H9 (cell line): Measurements from ENCODE around the gene GATA5. TPM values are rescaled to one million over a fixed set of nuclear protein-coding genes. Genes with fewer than 3 reads are reported as not detected.

ENCODE experiments used
- DNase-seq: peaks from one replicate; pipeline ENCODE4 v3.0.0-alpha.2; 2017
- H2AFZ ChIP-seq: one replicate; pipeline ENCODE4 v1.6.1; 2013; ENCODE audit warnings: mild to moderate bottlenecking, low read length, control low read depth, moderate library complexity
- H2AK5ac ChIP-seq: 2 replicates; pipeline ENCODE4 v1.6.1; 2013; ENCODE audit warnings: low read length, control low read depth, mixed read lengths; ENCODE audit not compliant: insufficient read length
- H2BK120ac ChIP-seq: one replicate; pipeline ENCODE4 v1.6.1; 2013; ENCODE audit warnings: low read depth, mild to moderate bottlenecking, low read length, control low read depth, inconsistent platforms; ENCODE audit not compliant: poor library complexity, severe bottlenecking
- H2BK12ac ChIP-seq: 2 replicates; pipeline ENCODE4 v1.6.1; 2013; ENCODE audit warnings: low read length, control low read depth, mixed read lengths, low read depth; ENCODE audit not compliant: insufficient read length
- H2BK15ac ChIP-seq: 2 replicates; pipeline ENCODE4 v1.6.1; 2013; ENCODE audit warnings: low read depth, low read length, control low read depth
- H2BK20ac ChIP-seq: one replicate; pipeline ENCODE4 v1.6.1; 2013; ENCODE audit warnings: low read depth, mild to moderate bottlenecking, low read length, control low read depth, inconsistent platforms; ENCODE audit not compliant: poor library complexity, severe bottlenecking
- H2BK5ac ChIP-seq: 2 replicates; pipeline ENCODE4 v1.6.1; 2013; ENCODE audit warnings: low read length, control low read depth, mixed read lengths; ENCODE audit not compliant: insufficient read length
- H3K14ac ChIP-seq: 2 replicates; pipeline ENCODE4 v1.6.1; 2013; ENCODE audit warnings: low read length, control low read depth; ENCODE audit not compliant: insufficient read depth
- H3K18ac ChIP-seq: 2 replicates; pipeline ENCODE4 v1.6.1; 2013; ENCODE audit warnings: low read depth, mild to moderate bottlenecking, mixed read lengths, low read length, control low read depth; ENCODE audit not compliant: insufficient read length
- H3K23ac ChIP-seq: 2 replicates; pipeline ENCODE4 v1.6.1; 2013; ENCODE audit warnings: low read length, control low read depth, mixed read lengths, low read depth; ENCODE audit not compliant: insufficient read length
- H3K23me2 ChIP-seq: 2 replicates; pipeline ENCODE4 v1.6.1; 2013; ENCODE audit warnings: low read depth, mild to moderate bottlenecking, mixed read lengths, low read length, control low read depth; ENCODE audit not compliant: insufficient read length, poor library complexity, severe bottlenecking
- H3K27ac ChIP-seq: 2 replicates; pipeline ENCODE4 v1.5.1; 2013; ENCODE audit warnings: low read length, control low read depth, mixed read lengths, low read depth; ENCODE audit not compliant: insufficient read length
- H3K27me3 ChIP-seq: 2 replicates; pipeline ENCODE4 v1.6.1; 2013; ENCODE audit warnings: low read length, control low read depth, inconsistent platforms; ENCODE audit not compliant: insufficient read depth
- H3K4ac ChIP-seq: 2 replicates; pipeline ENCODE4 v1.6.1; 2013; ENCODE audit warnings: low read depth, mild to moderate bottlenecking, control low read depth, inconsistent platforms, low read length, moderate library complexity
- H3K4me1 ChIP-seq: 2 replicates; pipeline ENCODE4 v1.6.1; 2013; ENCODE audit warnings: low read length, control low read depth, inconsistent platforms; ENCODE audit not compliant: insufficient read depth
- H3K4me2 ChIP-seq: 2 replicates; pipeline ENCODE4 v1.6.1; 2013; ENCODE audit warnings: low read length, control low read depth, mixed read lengths; ENCODE audit not compliant: insufficient read length, insufficient read depth
- H3K56ac ChIP-seq: 2 replicates; pipeline ENCODE4 v1.6.1; 2013; ENCODE audit warnings: low read depth, mild to moderate bottlenecking, mixed read lengths, low read length, control low read depth; ENCODE audit not compliant: insufficient read length
- H3K79me1 ChIP-seq: 2 replicates; pipeline ENCODE4 v1.6.1; 2013; ENCODE audit warnings: low read depth, mild to moderate bottlenecking, moderate library complexity, low read length, control low read depth, inconsistent platforms; ENCODE audit not compliant: insufficient read depth, poor library complexity, severe bottlenecking
- H3K79me2 ChIP-seq: 2 replicates; pipeline ENCODE4 v1.6.1; 2013; ENCODE audit warnings: low read length, control low read depth, inconsistent platforms; ENCODE audit not compliant: insufficient read depth
- H3K9ac ChIP-seq: 2 replicates; pipeline ENCODE4 v1.6.1; 2013; ENCODE audit warnings: low read length, control low read depth, mixed read lengths; ENCODE audit not compliant: insufficient read length; ENCODE audit errors: extremely low read depth
- H3K9me3 ChIP-seq: one replicate; pipeline ENCODE4 v1.6.1; 2013; ENCODE audit warnings: low read depth, low read length, inconsistent platforms; ENCODE audit not compliant: control insufficient read depth
- H3T11ph ChIP-seq: one replicate; pipeline ENCODE4 v1.6.1; 2013; ENCODE audit warnings: mild to moderate bottlenecking, low read length, control low read depth, inconsistent platforms
- H4K20me1 ChIP-seq: one replicate; pipeline ENCODE4 v1.6.1; 2013; ENCODE audit not compliant: control insufficient read depth, insufficient read length, insufficient read depth
- H4K5ac ChIP-seq: 2 replicates; pipeline ENCODE4 v1.6.1; 2013; ENCODE audit warnings: low read depth, mild to moderate bottlenecking, mixed read lengths, low read length, control low read depth; ENCODE audit not compliant: insufficient read length
- H4K8ac ChIP-seq: replicated peaks from 2 replicates; pipeline ENCODE4 v1.6.1; 2013; ENCODE audit warnings: low read length, control low read depth, mixed read lengths, low read depth; ENCODE audit not compliant: insufficient read length
- H4K91ac ChIP-seq: 2 replicates; pipeline ENCODE4 v1.6.1; 2013; ENCODE audit warnings: low read depth, mild to moderate bottlenecking, moderate library complexity, mixed read lengths, low read length, control low read depth; ENCODE audit not compliant: insufficient read length
- H3K27ac Mint-ChIP-seq, 3 experiments: 2 replicates in 2 of 3; 3 replicates in 1 of 3; pipeline ENCODE4 v1.8.0; 2020 to 2021; ENCODE audit warnings: mixed read lengths in 3 of 3, mild to moderate bottlenecking in 1 of 3, moderate library complexity in 1 of 3
- H3K27me3 Mint-ChIP-seq: 2 replicates; pipeline ENCODE4 v1.8.0; 2021; ENCODE audit warnings: low read depth, mild to moderate bottlenecking, moderate library complexity, mixed read lengths
- H3K36me3 Mint-ChIP-seq, 3 experiments: 2 replicates in 2 of 3; 3 replicates in 1 of 3; pipeline ENCODE4 v1.8.0; 2020 to 2021; ENCODE audit warnings: low read depth in 3 of 3, mixed read lengths in 3 of 3; ENCODE audit not compliant: insufficient read depth in 1 of 3
- H3K4me1 Mint-ChIP-seq, 2 experiments: 2 replicates each; pipeline ENCODE4 v1.8.0; 2020; ENCODE audit warnings: mixed read lengths in 2 of 2
- H3K4me3 Mint-ChIP-seq, 2 experiments: 2 replicates in 1 of 2; 3 replicates in 1 of 2; pipeline ENCODE4 v1.8.0; 2020 to 2021; ENCODE audit warnings: mild to moderate bottlenecking in 2 of 2, mixed read lengths in 2 of 2, moderate library complexity in 1 of 2
- H3K9me3 Mint-ChIP-seq, 2 experiments: 2 replicates in 1 of 2; 3 replicates in 1 of 2; pipeline ENCODE4 v1.8.0; 2020; ENCODE audit warnings: mild to moderate bottlenecking in 2 of 2, mixed read lengths in 2 of 2, moderate library complexity in 1 of 2
- WGBS: extraction: QIAGEN DNeasy Blood & Tissue Kit; methylation state at CpG from one replicate; pipeline ENCODE4 v1.1.7; 2013; ENCODE audit warnings: missing lambda C conversion rate, low lambda C conversion rate, mixed read lengths; ENCODE audit not compliant: insufficient read length; ENCODE audit errors: extremely low coverage; 5-methylcytosine and 5-hydroxymethylcytosine counted together
- total RNA-seq: library from RNA; stranded (reverse); gene quantifications from 2 replicates; pipeline ENCODE4 v1.2.1, GENCODE V29; 2021
- TF ChIP-seq, protein P1 (sequence below): fragments of 200-600 bp; sonication (generic); conservative IDR thresholded peaks from 3 replicates; pipeline ENCODE4 v1.8.0; 2021; ENCODE audit warnings: antibody characterized with exemption, mild to moderate bottlenecking

GATA5 gene
- total RNA-seq, 1 experiment from 2014 or later, result 0.24 TPM

DNA sequence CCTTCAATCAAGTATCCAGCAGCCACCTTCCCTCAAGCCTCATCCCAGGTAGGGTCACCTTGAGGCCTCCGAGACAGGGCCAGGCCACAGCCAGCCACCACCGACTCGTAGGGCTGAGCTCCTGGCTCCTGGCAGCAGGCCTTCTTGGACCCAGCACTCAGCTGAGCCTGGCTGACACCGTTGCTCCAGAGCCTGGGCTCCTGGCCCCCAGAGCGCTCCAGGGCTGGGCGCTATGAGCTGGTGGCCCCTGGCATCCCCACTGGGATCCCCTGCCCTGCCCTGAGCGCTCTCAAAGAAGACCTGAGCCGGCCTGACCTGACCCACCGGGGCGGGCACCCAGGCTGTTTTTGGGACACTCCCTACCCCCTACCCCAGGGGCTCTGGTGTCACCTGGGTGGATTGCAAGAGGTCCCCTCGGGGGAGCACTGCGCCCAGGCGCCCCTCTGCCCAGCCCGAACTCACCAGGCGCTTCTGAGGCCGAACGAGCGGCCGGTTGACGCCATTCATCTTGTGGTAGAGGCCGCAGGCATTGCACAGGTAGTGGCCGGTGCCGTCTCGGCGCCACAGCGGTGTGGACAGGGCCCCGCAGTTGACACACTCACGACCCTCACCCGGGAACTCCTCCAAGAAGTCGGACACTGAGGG, 2.7 kb downstream of the GATA5 start:
- H4K91ac ChIP-seq, result no peak overlapping the region
- no peak overlapping the region for H3K9ac ChIP-seq
- WGBS, result no CpG with 5 or more reads among the region's 30 CpGs
- Mint-ChIP-seq H3K4me1 (peaks cover 7 to 29% of the 10 kb centered on the region in 2 experiments), H3K4me3 (no peak overlapping the region), H3K27ac (no peak overlapping the region), H3K9me3 (no peaks in the 10 kb centered on the region), H3K36me3 (no peaks in the 10 kb centered on the region; a peak in 1 of 7 replicates), H3K27me3 (peaks cover 74% of the 10 kb centered on the region)
- H3K4ac ChIP-seq, result no peak overlapping the region
- H3K23me2 ChIP-seq, result peaks cover 15% of the 10 kb centered on the region
- H3K18ac ChIP-seq, result no peak overlapping the region
- H3K56ac ChIP-seq, result no peak overlapping the region
- no peaks in the 10 kb centered on the region for H3K79me2 ChIP-seq
- no peak overlapping the region for H4K8ac ChIP-seq
- H2AFZ ChIP-seq, result no peak overlapping the region
- no peaks in the 10 kb centered on the region for H3K9me3 ChIP-seq
- H2BK120ac ChIP-seq, result no peak overlapping the region
- no peak overlapping the region for H3K4me2 ChIP-seq
- no peak overlapping the region for H3T11ph ChIP-seq
- H4K20me1 ChIP-seq, result no peaks in the 10 kb centered on the region
- no peak overlapping the region for H2BK12ac ChIP-seq
- H3K79me1 ChIP-seq, result no peaks in the 10 kb centered on the region
- H3K14ac ChIP-seq, result no peak overlapping the region
- H2AK5ac ChIP-seq, result no peak overlapping the region
- no peak overlapping the region for H2BK20ac ChIP-seq
- no peak overlapping the region for H2BK15ac ChIP-seq
- TF ChIP-seq, protein P1, sequence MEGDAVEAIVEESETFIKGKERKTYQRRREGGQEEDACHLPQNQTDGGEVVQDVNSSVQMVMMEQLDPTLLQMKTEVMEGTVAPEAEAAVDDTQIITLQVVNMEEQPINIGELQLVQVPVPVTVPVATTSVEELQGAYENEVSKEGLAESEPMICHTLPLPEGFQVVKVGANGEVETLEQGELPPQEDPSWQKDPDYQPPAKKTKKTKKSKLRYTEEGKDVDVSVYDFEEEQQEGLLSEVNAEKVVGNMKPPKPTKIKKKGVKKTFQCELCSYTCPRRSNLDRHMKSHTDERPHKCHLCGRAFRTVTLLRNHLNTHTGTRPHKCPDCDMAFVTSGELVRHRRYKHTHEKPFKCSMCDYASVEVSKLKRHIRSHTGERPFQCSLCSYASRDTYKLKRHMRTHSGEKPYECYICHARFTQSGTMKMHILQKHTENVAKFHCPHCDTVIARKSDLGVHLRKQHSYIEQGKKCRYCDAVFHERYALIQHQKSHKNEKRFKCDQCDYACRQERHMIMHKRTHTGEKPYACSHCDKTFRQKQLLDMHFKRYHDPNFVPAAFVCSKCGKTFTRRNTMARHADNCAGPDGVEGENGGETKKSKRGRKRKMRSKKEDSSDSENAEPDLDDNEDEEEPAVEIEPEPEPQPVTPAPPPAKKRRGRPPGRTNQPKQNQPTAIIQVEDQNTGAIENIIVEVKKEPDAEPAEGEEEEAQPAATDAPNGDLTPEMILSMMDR, result no peak
- H3K4me1 ChIP-seq, result no peaks in the 10 kb centered on the region
- no peak overlapping the region for H4K5ac ChIP-seq
- H3K27me3 ChIP-seq, result peaks cover 30% of the 10 kb centered on the region
- DNase-seq, result no peak
- no peak overlapping the region for H2BK5ac ChIP-seq
- H3K27ac ChIP-seq, result no peak overlapping the region
- H3K23ac ChIP-seq, result no peak overlapping the region
